RWPE1 (cell line): ENCODE results near the gene TAS2R10.
"Not testable (repeated sequence)": the region's sequence is repeated elsewhere in the genome, so short reads cannot be mapped to it uniquely, and the experiment has no call there.

ENCODE experiments used
- CTCF ChIA-PET: fragments of 350-600 bp; sonication (Branson Sonifier 250); formaldehyde crosslinking; extraction: SDS; loops from one replicate; lab custom pipeline; 2021; lab: Yijun Ruan, JAX
- POLR2A ChIA-PET: fragments of 400-600 bp; formaldehyde crosslinking; extraction: SDS; loops from one replicate; lab custom pipeline; 2020; ENCODE audit warnings: antibody characterized with exemption; ENCODE audit not compliant: low non-redundant PET; lab: Yijun Ruan, JAX
- DNase-seq: peaks from one replicate; pipeline ENCODE4 v3.0.0; 2012; ENCODE audit warnings: low spot score
- H3K27ac ChIP-seq: fragments of 450-650 bp; 2 replicates; pipeline ENCODE4 v1.5.1; 2017
- CTCF ChIP-seq: fragments of 450-650 bp; conservative IDR thresholded peaks from 2 replicates; pipeline ENCODE4 v1.5.1; 2017; ENCODE audit warnings: low read depth, mild to moderate bottlenecking

TAS2R10 gene

GRCh38 chr12:10801741-10802140 is 24.4 kb downstream of the TAS2R10 start:
- TF ChIP-seq CTCF, result no peak
- CTCF ChIA-PET, result no interaction called here
- POLR2A ChIA-PET, result no interaction called here
- no peak overlapping the region for H3K27ac ChIP-seq
- DNase-seq, result no peak

- ChIA-PET POLR2A (no interaction called here), CTCF (no interaction called here)
- TF ChIP-seq CTCF, result no peak
- DNase-seq, result no peak
- no peak overlapping the region for H3K27ac ChIP-seq
Observed at GRCh38 chr12:10794222-10794621, 31.9 kb downstream of the TAS2R10 start.

- CTCF ChIA-PET, result not testable (repeated sequence)
Observed at GRCh38 chr12:10791769-10792168, 34.4 kb downstream of the TAS2R10 start.

GRCh38 chr12:10783252-10783651 is 42.9 kb downstream of the TAS2R10 start:
- DNase-seq, result no peak
- ChIA-PET CTCF (interaction anchor here (1.1 kb wide), 1 partner anchor 16 kb away, joined by 4 read pairs; no protein-coding TSS in a partner anchor), POLR2A (no interaction called here)
- H3K27ac ChIP-seq, result no peak overlapping the region
- no peak for TF ChIP-seq CTCF

More at GRCh38 chr12:10791769-10792168, 34.4 kb downstream of the TAS2R10 start:
- H3K27ac ChIP-seq, DNase-seq, POLR2A ChIA-PET: not testable (repeated sequence)

- CTCF ChIA-PET, result interaction anchor here (2.2 to 5.9 kb wide), 2 partner anchors 8 to 421 kb away, joined by 9 to 26 read pairs; no protein-coding TSS in a partner anchor
Observed at GRCh38 chr12:10779103-10779502, 47.1 kb downstream of the TAS2R10 start.

More at GRCh38 chr12:10779103-10779502, 47.1 kb downstream of the TAS2R10 start:
- POLR2A ChIA-PET, result no interaction called here
- no peak for TF ChIP-seq CTCF
- no peak for DNase-seq
- no peak overlapping the region for H3K27ac ChIP-seq
